Skin epidermis (tissue), 12 donors: ENCODE measurements around the gene CHIT1.
"Not testable (repeated sequence)": the region's sequence is repeated elsewhere in the genome, so short reads cannot be mapped to it uniquely, and the experiment has no call there.

ENCODE experiments used
- H3K27ac ChIP-seq, 21 experiments: fragments of 200-600 bp; sonication (generic) in 11 of 21; one replicate each; pipeline ENCODE4 v1.5.0; 2020; ENCODE audit warnings: mild to moderate bottlenecking in 3 of 21, inconsistent platforms in 2 of 21, moderate library complexity in 2 of 21
- H3K4me3 ChIP-seq, 7 experiments: fragments of 200-600 bp; sonication (generic) in 2 of 7; one replicate each; pipeline ENCODE4 v1.5.0; 2020; ENCODE audit warnings: inconsistent platforms in 2 of 7, mild to moderate bottlenecking in 2 of 7, moderate library complexity in 1 of 7

Gene CHIT1

GRCh38 chr1:203267912-203268311 lies 38.4 kb upstream of the CHIT1 start:
- Histone ChIP-seq H3K27ac (peak overlapping the region in 17 of 21 experiments; percentile 49 to 91 (median 73)), H3K4me3 (peak overlapping the region; percentile 31 to 52 (median 46))

- peak overlapping the region in 19 of 21 experiments; percentile 49 to 91 (median 73) for H3K27ac ChIP-seq
- H3K4me3 ChIP-seq, result peak overlapping the region; percentile 31 to 52 (median 46)
Measured at GRCh38 chr1:203267347-203267846, 37.9 kb upstream of the CHIT1 start.

DNA sequence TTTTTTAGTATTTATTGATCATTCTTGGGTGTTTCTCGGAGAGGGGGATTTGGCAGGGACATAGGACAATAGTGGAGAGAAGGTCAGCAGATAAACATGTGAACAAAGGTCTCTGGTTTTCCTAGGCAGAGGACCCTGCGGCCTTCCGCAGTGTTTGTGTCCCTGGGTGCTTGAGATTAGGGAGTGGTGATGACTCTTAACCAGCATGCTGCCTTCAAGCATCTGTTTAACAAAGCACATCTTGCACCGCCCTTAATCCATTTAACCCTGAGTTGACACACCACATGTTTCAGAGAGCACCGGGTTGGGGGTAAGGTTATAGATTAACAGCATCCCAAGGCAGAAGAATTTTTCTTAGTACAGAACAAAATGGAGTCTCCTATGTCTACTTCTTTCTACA lies 36.7 kb upstream of the CHIT1 start:
- H3K27ac ChIP-seq, H3K4me3 ChIP-seq: not testable (repeated sequence)

DNA sequence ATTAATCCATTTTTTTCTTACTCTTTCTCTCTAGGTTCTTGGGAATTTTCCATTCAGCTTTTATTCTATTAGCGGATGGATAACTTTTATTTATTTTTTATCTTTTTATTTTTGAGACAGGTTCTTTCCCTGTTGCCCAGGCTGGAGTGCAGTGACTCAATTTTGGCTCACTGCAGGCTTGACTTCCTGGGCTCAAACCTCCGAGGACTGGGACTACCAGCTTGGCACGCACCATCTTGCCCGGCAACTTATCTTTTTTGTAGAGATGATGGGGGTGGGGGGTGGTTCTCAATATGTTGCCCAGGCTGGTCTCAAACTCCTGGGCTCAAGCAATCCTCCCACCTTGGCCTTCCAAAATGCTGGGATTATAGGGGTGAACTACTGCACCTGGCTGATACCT lies 36.1 kb upstream of the CHIT1 start:
- Histone ChIP-seq H3K27ac (no peak overlapping the region), H3K4me3 (no peak overlapping the region)

GRCh38 chr1:203264052-203264501 lies 34.6 kb upstream of the CHIT1 start:
- peak overlapping the region in 3 of 21 experiments; percentile 4 to 63 (median 55) for H3K27ac ChIP-seq

GRCh38 chr1:203263496-203263895 lies 34.0 kb upstream of the CHIT1 start:
- peak overlapping the region in 5 of 21 experiments; percentile 4 to 63 (median 40) for H3K27ac ChIP-seq
- H3K4me3 ChIP-seq, result no peak overlapping the region

More at GRCh38 chr1:203264052-203264501, 34.6 kb upstream of the CHIT1 start:
- H3K4me3 ChIP-seq, result no peak overlapping the region

GRCh38 chr1:203256636-203257035 lies 27.2 kb upstream of the CHIT1 start:
- H3K4me3 ChIP-seq, H3K27ac ChIP-seq: not testable (repeated sequence)

GRCh38 chr1:203254782-203255181 lies 25.3 kb upstream of the CHIT1 start:
- not testable (repeated sequence) for H3K27ac ChIP-seq, H3K4me3 ChIP-seq

GRCh38 chr1:203252678-203253077 lies 23.2 kb upstream of the CHIT1 start:
- no peak overlapping the region for H3K4me3 ChIP-seq

GRCh38 chr1:203251466-203251865 lies 22.0 kb upstream of the CHIT1 start:
- no peak overlapping the region for H3K4me3 ChIP-seq
- no peak overlapping the region for H3K27ac ChIP-seq

More at GRCh38 chr1:203252678-203253077, 23.2 kb upstream of the CHIT1 start:
- H3K27ac ChIP-seq, result no peak overlapping the region

DNA sequence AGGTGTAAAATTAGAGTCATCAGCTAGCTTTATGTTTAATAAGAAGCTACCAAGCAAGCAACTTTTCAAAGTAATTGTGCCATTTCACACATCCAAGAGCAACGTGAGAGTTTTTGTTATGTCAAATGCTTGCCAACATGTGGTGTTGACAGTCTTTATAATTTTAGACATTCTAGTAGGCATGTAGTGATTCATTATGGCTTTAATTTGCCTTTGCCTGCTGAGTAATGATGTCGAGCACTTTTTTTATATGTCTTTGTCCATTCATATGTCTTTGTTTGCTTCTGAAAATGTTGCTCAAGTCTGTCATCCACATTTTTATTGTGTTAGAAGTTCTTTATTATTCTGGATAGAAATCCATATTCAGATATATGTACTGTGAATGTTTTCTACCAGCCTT lies 21.4 kb upstream of the CHIT1 start:
- H3K27ac ChIP-seq, result no peak overlapping the region

GRCh38 chr1:203244776-203245175 lies 15.3 kb upstream of the CHIT1 start:
- Histone ChIP-seq H3K27ac (no peak overlapping the region), H3K4me3 (no peak overlapping the region)

More for the DNA sequence above, 21.4 kb upstream of the CHIT1 start:
- H3K4me3 ChIP-seq, result no peak overlapping the region

- not testable (repeated sequence) for H3K4me3 ChIP-seq, H3K27ac ChIP-seq
Measured at GRCh38 chr1:203241708-203242107, 12.2 kb upstream of the CHIT1 start.

- H3K4me3 ChIP-seq, result no peak overlapping the region
Measured at GRCh38 chr1:203239526-203240305, 10.2 kb upstream of the CHIT1 start.

DNA sequence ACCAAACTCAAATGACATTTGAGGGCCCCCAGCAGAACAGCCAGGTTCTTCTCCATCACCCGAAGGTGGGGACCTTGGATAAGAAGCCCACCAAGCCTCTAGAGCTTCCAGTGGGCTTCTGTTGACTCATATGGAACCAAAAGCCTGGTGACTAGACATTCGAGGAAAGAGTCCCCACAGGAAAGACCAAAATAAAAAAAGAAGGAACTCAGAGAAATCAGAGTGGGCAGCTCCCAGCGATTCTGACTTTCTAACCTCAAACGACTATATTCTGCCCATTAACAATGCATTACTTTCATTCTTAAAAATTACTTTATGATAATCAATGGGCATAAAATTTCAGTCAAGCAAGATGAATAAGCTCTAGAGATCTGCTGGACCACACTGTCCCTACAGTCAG lies 9.6 kb upstream of the CHIT1 start:
- no peak overlapping the region for H3K27ac ChIP-seq
- H3K4me3 ChIP-seq, result no peak overlapping the region

More at GRCh38 chr1:203239526-203240305, 10.2 kb upstream of the CHIT1 start:
- no peak overlapping the region for H3K27ac ChIP-seq

DNA sequence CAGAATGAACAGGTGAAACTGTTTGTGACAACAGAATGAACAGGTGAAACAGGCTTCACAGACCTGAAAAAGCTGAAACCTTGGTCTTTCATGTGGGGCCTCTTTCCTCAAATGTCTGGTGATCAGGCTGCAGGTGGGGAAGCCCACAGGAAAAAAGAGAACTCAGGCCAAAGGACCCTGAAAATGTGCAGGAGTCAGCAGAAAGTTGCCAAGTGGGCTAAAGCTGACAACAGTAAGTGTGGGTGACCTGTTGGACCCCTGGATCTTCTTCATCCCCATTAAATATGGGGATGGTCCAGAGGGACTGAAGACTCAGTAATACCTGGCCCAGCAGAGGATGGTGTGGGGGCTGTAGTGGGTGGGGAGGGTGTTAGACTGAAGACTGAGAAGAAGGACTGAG lies 9.1 kb upstream of the CHIT1 start:
- Histone ChIP-seq H3K4me3 (no peak overlapping the region), H3K27ac (no peak overlapping the region)

GRCh38 chr1:203234901-203235300 lies 5.4 kb upstream of the CHIT1 start:
- not testable (repeated sequence) for H3K4me3 ChIP-seq, H3K27ac ChIP-seq

DNA sequence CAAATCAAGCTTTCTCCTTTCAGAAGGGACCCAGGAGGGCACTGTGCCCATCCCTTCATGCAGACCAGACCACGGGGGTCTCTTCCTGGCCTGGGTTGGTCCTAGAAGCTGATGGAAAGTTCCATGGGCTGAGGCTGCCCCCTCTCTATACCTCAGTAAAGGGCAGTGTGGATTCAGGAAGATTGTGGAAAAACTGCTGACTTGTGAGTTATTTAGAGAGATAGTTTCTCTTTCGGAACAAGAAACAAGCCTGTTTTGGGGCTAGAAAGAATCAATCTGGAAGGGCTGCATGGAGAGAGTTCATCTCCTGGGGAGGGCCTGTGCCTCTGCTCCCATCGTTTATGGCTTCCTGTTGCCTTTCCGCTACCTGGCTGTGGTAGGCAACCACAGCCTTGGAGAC lies 803 bp downstream of the CHIT1 start:
- Histone ChIP-seq H3K4me3 (no peak overlapping the region), H3K27ac (no peak overlapping the region)

- H3K4me3 ChIP-seq, result no peak overlapping the region
- no peak overlapping the region for H3K27ac ChIP-seq
Measured at GRCh38 chr1:203227371-203228083, 1.9 kb downstream of the CHIT1 start.

DNA sequence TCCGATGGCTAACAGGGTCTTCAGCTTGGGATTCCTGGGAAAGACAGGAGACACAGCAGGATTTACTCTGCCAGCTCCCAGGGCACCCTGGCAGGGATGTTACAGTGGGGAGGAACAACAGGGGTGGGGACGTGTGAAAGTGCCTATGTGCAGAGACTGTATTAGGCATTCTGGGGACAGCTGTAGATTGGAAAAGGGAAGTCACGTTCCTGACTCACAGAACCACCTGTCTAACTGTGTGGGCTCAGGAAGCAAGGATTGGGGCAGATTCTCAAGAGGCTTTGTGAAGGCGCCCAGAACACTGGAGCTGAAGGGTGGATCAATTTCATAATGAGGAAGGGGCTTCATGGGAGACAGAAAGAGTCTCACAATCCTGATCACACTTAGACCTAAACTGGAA lies 4.4 kb downstream of the CHIT1 start:
- Histone ChIP-seq H3K27ac (no peak overlapping the region), H3K4me3 (no peak overlapping the region)
